ENCODE results near the gene ELAC2. TPM values are rescaled to one million over a fixed set of nuclear protein-coding genes. Genes with fewer than 3 reads are reported as not detected.

ELAC2 gene
- total and polyA plus RNA-seq, 5 donors, result 28.2 to 52.0 (median 48.3) TPM

- intact Hi-C loops (cut with DNase I), result no loop called here
- no peak for DNase-seq
- H3K4me3 ChIP-seq (ENCODE audit: low read length), result no peak overlapping the region
- WGBS, result 95% methylated on average over 1 of the region's 1 CpG
- H3K27ac ChIP-seq (ENCODE audit: low read length), result no peak overlapping the region
- no peaks in the 10 kb centered on the region for H3K4me1 ChIP-seq (ENCODE audit: control insufficient read depth, insufficient read depth, low read length)
- no peaks in the 10 kb centered on the region for H3K27me3 ChIP-seq (ENCODE audit: control insufficient read depth, insufficient read depth)
- H3K9me3 ChIP-seq (ENCODE audit: control insufficient read depth, low read length), result peaks cover 3% of the 10 kb centered on the region
- ATAC-seq, result no peak
These were observed 17.6 kb upstream of the ELAC2 start for GRCh38 chr17:13035420-13035819.

DNA sequence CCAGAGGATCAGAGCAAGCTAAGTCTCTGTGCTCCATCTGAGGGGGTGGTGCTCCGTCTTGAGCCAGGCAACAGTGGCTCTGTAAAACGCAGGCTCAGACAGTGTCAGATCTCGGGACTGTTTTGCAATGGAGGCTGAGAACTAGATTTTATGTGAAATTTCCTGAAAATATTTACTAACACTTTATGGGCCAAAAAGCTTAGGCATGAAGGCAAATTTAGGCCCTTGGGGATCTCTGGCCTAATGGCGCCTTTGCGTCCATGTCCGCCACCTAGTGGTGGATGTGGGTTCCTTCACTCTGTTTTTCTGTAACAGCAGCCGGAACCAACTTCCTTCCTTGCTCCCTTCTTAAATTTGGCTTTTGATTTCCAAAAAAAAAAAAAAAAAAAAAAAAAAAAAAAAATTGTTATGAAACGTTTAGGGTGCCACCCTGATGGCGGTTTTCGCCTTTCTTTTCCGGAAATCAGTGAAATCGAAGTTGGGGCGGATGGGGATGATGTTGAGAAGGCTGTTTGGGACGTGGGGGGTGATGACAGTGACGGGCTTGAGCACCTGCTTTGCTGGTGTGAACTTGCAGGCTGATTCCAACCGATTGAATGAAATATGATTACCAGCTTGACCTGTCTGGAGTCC is 14.0 kb upstream of the ELAC2 start:
- 35% methylated on average over 16 of the region's 16 CpGs for WGBS
- Histone ChIP-seq H3K4me3 (ENCODE audit: low read length) (no peak overlapping the region), H3K27me3 (ENCODE audit: control insufficient read depth, insufficient read depth) (no peaks in the 10 kb centered on the region), H3K27ac (ENCODE audit: low read length) (no peak overlapping the region), H3K4me1 (ENCODE audit: control insufficient read depth, insufficient read depth, low read length) (no peaks in the 10 kb centered on the region), H3K9me3 (ENCODE audit: control insufficient read depth, low read length) (peaks cover 3% of the 10 kb centered on the region)
- intact Hi-C loops (cut with DNase I), result no loop called here
- ATAC-seq (peak; percentile 71), DNase-seq (peak; percentile 47 to 78 (median 63))

GRCh38 chr17:13030459-13031300 is 12.9 kb upstream of the ELAC2 start:
- 53% methylated on average over 11 of the region's 11 CpGs for WGBS
- peaks cover 3% of the 10 kb centered on the region for H3K9me3 ChIP-seq (ENCODE audit: control insufficient read depth, low read length)
- DNase-seq (no peak), ATAC-seq (peak; percentile 48 to 61)
- no peak overlapping the region for H3K4me3 ChIP-seq (ENCODE audit: low read length)
- no peak overlapping the region for H3K27ac ChIP-seq (ENCODE audit: low read length)
- intact Hi-C loops (cut with DNase I), result no loop called here
- H3K4me1 ChIP-seq (ENCODE audit: control insufficient read depth, insufficient read depth, low read length), result no peaks in the 10 kb centered on the region
- no peaks in the 10 kb centered on the region for H3K27me3 ChIP-seq (ENCODE audit: control insufficient read depth, insufficient read depth)

DNA sequence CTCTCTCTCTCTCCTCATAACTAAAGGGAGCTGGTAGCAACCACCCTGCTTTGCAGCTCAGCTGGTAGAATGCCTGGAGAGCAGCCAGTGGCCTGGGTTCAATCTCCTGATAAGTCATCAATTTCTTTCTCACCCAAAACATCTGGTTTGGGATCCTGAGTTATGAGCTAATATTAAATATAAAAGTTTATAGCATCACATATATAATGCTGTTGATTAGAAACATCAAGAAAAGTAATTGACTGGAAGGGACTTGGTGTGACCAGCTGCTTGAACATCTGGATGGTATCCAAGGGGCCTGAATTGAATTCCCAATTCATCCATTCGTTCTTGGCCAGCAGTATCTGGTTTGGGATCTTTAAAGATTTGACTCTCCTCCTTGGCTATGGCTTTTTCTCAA is 12.2 kb upstream of the ELAC2 start:
- H3K4me1 ChIP-seq (ENCODE audit: control insufficient read depth, insufficient read depth, low read length), result no peaks in the 10 kb centered on the region
- H3K27me3 ChIP-seq (ENCODE audit: control insufficient read depth, insufficient read depth), result no peaks in the 10 kb centered on the region
- no peak overlapping the region for H3K27ac ChIP-seq (ENCODE audit: low read length)
- intact Hi-C loops (cut with DNase I), result no loop called here
- WGBS, result 48% methylated on average over 1 of the region's 1 CpG
- DNase-seq (no peak), ATAC-seq (no peak)
- H3K4me3 ChIP-seq (ENCODE audit: low read length), result no peak overlapping the region
- H3K9me3 ChIP-seq (ENCODE audit: control insufficient read depth, low read length), result no peaks in the 10 kb centered on the region

GRCh38 chr17:13029340-13029739 is 11.5 kb upstream of the ELAC2 start:
- Histone ChIP-seq H3K4me3 (ENCODE audit: low read length) (no peak overlapping the region), H3K27me3 (ENCODE audit: control insufficient read depth, insufficient read depth) (no peaks in the 10 kb centered on the region), H3K4me1 (ENCODE audit: control insufficient read depth, insufficient read depth, low read length) (no peaks in the 10 kb centered on the region), H3K27ac (ENCODE audit: low read length) (no peak overlapping the region), H3K9me3 (ENCODE audit: control insufficient read depth, low read length) (no peaks in the 10 kb centered on the region)
- peak in 1 of 2 donors; percentile 55 for ATAC-seq
- no peak for DNase-seq
- WGBS, result 48% methylated on average over 2 of the region's 2 CpGs
- intact Hi-C loops (cut with DNase I), result no loop called here

- ATAC-seq, result no peak
- Histone ChIP-seq H3K27ac (ENCODE audit: low read length) (no peak overlapping the region), H3K27me3 (ENCODE audit: control insufficient read depth, insufficient read depth) (no peaks in the 10 kb centered on the region), H3K9me3 (ENCODE audit: control insufficient read depth, low read length) (no peaks in the 10 kb centered on the region), H3K4me3 (ENCODE audit: low read length) (no peak overlapping the region), H3K4me1 (ENCODE audit: control insufficient read depth, insufficient read depth, low read length) (no peaks in the 10 kb centered on the region)
- WGBS, result 88% methylated on average over 5 of the region's 5 CpGs
- intact Hi-C loops (cut with DNase I), result no loop called here
- no peak for DNase-seq
These were observed 9.4 kb upstream of the ELAC2 start for GRCh38 chr17:13027246-13027645.

DNA sequence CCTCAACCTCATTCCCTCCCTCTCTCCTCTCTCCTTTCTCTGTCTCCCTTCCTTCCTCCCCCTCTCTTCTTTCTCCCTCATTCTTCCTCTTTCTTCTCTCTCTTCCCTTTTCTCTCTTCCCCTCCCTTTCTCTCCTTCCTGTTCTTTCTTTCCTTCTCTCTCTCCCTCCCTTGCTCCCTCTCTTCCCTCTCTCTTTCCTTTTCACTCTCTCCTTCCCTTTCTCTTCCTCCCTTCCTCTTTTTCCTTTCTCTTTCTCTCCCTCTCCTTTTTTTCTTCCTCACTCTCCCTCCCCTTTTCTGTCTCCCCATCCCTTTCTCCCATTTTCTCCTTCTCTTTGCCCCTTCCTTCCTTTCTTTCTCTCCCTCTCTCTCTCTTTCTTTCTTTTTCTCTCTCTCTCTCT is 7.9 kb upstream of the ELAC2 start:
- no peak overlapping the region for H3K4me3 ChIP-seq (ENCODE audit: low read length)
- DNase-seq (no peak), ATAC-seq (no peak)
- no peaks in the 10 kb centered on the region for H3K4me1 ChIP-seq (ENCODE audit: control insufficient read depth, insufficient read depth, low read length)
- no peaks in the 10 kb centered on the region for H3K27me3 ChIP-seq (ENCODE audit: control insufficient read depth, insufficient read depth)
- H3K27ac ChIP-seq (ENCODE audit: low read length), result no peak overlapping the region
- no peaks in the 10 kb centered on the region for H3K9me3 ChIP-seq (ENCODE audit: control insufficient read depth, low read length)
- intact Hi-C loops (cut with DNase I), result no loop called here

DNA sequence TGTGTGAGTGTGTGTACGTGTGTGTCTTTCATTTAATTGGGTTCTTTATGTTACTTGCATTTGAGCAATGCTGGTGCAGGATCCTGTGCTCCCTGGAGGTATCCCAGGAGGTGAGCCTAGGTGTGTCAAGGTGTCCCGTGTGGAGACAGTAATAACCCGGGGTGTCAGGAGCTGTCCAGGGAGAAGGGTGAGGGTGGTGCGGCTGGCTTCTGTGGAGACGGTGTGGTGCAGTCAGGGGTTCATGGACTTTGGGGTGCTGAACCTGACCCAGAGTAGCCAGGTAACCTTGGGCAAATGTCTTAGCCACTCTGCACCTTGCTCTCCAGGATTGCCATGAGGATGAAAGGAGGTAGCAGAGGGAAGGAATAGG is 7.4 kb upstream of the ELAC2 start:
- no peaks in the 10 kb centered on the region for H3K4me1 ChIP-seq (ENCODE audit: control insufficient read depth, insufficient read depth, low read length)
- no peaks in the 10 kb centered on the region for H3K27me3 ChIP-seq (ENCODE audit: control insufficient read depth, insufficient read depth)
- ATAC-seq (no peak), DNase-seq (no peak)
- 72% methylated on average over 5 of the region's 5 CpGs for WGBS
- H3K27ac ChIP-seq (ENCODE audit: low read length), result no peak overlapping the region
- H3K4me3 ChIP-seq (ENCODE audit: low read length), result no peak overlapping the region
- intact Hi-C loops (cut with DNase I), result no loop called here
- no peaks in the 10 kb centered on the region for H3K9me3 ChIP-seq (ENCODE audit: control insufficient read depth, low read length)

DNA sequence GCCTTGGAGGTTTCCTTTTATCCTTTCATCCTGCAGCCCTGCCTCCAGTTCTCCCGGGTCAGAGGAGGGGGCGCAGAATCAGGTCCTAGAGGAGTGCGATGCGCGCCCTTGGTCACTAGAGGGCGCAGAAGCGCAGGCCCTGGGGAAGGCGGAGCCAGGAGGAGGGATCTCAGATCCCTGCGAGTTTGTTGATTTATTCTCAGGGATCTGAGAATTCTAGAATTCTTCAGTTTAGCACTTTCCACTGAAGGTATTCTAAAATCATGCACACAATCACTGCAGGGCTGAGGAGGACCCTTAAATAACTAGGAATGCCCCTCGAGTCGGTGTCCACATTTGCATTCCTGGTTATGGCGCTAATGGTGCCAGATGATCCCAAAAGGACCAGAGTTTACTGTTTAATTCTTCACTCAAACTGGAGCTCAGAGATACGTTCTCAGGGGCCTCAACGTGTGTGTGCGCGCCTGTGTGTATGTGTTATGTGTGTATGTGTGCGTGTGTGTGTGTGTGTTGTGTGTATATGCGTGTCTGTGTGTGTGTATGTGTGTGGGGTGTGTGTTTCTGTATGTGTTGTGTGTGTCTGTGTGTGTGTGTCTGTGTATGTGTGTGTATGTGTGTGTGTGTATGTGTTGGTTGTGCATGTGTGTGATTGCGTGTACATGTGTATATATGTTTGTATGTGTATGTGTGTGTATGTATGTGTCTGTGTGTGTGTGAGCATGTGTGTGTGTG is 6.9 kb upstream of the ELAC2 start:
- DNase-seq (peak; percentile 50 to 85 (median 82)), ATAC-seq (peak; percentile 86 to 90)
- H3K27me3 ChIP-seq (ENCODE audit: control insufficient read depth, insufficient read depth), result no peaks in the 10 kb centered on the region
- H3K4me3 ChIP-seq (ENCODE audit: low read length), result no peak overlapping the region
- H3K9me3 ChIP-seq (ENCODE audit: control insufficient read depth, low read length), result no peaks in the 10 kb centered on the region
- no peaks in the 10 kb centered on the region for H3K4me1 ChIP-seq (ENCODE audit: control insufficient read depth, insufficient read depth, low read length)
- 23% methylated on average over 19 of the region's 19 CpGs for WGBS
- H3K27ac ChIP-seq (ENCODE audit: low read length), result no peak overlapping the region
- intact Hi-C loops (cut with DNase I), result no loop called here

- Histone ChIP-seq H3K27me3 (ENCODE audit: control insufficient read depth, insufficient read depth) (no peaks in the 10 kb centered on the region), H3K27ac (ENCODE audit: low read length) (no peak overlapping the region), H3K4me3 (ENCODE audit: low read length) (no peak overlapping the region), H3K9me3 (ENCODE audit: control insufficient read depth, low read length) (no peaks in the 10 kb centered on the region), H3K4me1 (ENCODE audit: control insufficient read depth, insufficient read depth, low read length) (no peaks in the 10 kb centered on the region)
- DNase-seq, result no peak
- intact Hi-C loops (cut with DNase I), result no loop called here
- ATAC-seq, result peak in 1 of 2 donors; percentile 19
- WGBS, result 60% methylated on average over 6 of the region's 6 CpGs
These were observed 6.2 kb upstream of the ELAC2 start for GRCh38 chr17:13024016-13024415.

Data from right cardiac atrium (tissue), 5 donors.